MM.1S (cell line): ENCODE measurements around the gene KLC4.

Source experiments
- CTCF ChIP-seq: fragments of 300-600 bp; sonication (generic); IDR thresholded peaks from 2 replicates; pipeline ENCODE4 v1.5.1; 2016; ENCODE audit warnings: antibody characterized with exemption, low read length, mixed read lengths
- EZH2 ChIP-seq: fragments of 300-600 bp; sonication (generic); optimal IDR thresholded peaks from 2 replicates; pipeline ENCODE3; 2017; ENCODE audit warnings: low read depth, mild to moderate bottlenecking, antibody characterized with exemption, low read length, mixed read lengths
- EZH2phosphoT487 ChIP-seq: fragments of 300-600 bp; sonication (generic); IDR thresholded peaks from 2 replicates; pipeline ENCODE4 v1.6.1; 2018; ENCODE audit warnings: antibody characterized with exemption, low read length

- no peak for TF ChIP-seq CTCF
- no peak for TF ChIP-seq EZH2phosphoT487
- no peak for TF ChIP-seq EZH2
Observed at GRCh38 chr6:43061861-43062260, 2.4 kb downstream of the KLC4 start.
